ENCODE measurements around the gene TFCP2.
A peak's percentile ranks its signal among the peaks of the same experiment; 100 is the strongest.

TFCP2 gene

GRCh38 chr12:51160814-51161459, 12.0 kb downstream of the TFCP2 start:
- DNase-seq (ENCODE audit: insufficient read length, low spot score) (no peak), FAIRE-seq (no peak)

DNA sequence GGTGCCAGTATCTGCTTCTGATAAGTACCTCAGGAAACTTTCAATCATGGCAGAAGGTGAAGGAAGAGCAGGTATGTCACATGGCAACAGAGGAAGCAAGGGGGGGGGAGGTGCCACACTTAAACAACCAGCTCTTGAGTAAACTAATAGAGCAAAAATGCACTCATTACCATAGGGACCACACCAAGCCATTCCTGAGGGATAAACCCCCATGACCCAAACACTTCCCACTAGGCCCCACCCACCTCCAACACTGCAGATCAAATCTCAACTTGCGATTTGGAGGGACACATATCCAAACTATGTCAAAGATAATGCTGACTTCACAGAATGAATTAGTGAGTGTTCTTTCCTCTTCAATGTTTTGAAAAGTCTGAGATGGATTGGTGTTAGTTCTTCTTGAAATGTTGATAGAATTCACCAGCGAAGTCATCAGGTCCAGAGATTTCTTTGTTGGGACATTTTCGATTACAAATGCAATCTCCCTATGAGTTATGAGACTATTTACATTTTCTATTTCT, 16.6 kb downstream of the TFCP2 start:
- no peak for DNase-seq (ENCODE audit: insufficient read length, low spot score)
- FAIRE-seq = no peak

DNA sequence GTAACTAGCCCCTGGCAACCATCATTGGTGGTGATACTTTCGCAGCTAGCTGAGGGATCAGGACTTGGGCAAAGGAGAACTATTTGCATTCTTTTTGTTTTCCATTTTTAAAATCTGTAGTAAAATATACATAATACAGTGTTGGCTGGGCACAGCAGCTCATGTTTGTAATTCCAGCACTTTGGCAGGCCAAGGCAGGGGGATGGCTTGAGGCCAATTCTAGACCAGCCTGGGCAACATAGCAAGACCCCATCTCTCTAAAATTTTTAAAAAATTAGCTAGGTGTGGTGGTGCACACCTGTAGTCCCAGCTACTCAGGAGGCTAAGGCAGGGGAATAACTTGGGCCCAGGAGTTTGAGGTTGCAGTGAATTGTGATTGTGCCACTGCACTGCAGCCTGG, 20.0 kb downstream of the TFCP2 start:
- no peak for FAIRE-seq
- DNase-seq (ENCODE audit: insufficient read length, low spot score) = no peak

- FAIRE-seq (no peak), DNase-seq (ENCODE audit: insufficient read length, low spot score) (no peak)
Observed at GRCh38 chr12:51150777-51151176, 22.2 kb downstream of the TFCP2 start.

DNA sequence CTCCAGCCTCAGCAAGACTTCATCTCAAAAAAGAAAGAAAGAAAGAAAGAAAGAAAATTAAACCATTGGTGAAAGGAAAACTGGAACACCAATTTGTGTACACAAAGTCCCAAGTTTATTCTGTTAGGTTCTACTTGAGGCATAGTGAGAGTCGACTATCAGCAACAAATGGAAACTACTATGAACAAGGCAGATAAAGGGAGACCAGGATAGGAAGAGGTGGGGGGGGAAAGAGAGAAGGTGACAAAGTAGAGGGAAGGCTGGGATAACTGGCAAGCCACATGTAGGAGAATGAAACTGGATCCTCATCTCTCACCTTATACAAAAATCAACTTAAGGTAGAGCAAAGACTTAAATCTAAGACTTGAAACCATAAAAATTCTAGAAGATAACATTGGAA, 25.6 kb downstream of the TFCP2 start:
- FAIRE-seq (no peak), DNase-seq (ENCODE audit: insufficient read length, low spot score) (no peak)

- FAIRE-seq = no peak
- DNase-seq (ENCODE audit: insufficient read length, low spot score) = no peak
Observed at GRCh38 chr12:51139292-51139844, 33.6 kb downstream of the TFCP2 start.

- FAIRE-seq = no peak
- DNase-seq (ENCODE audit: insufficient read length, low spot score) = no peak
Observed at GRCh38 chr12:51132693-51133092, 40.2 kb downstream of the TFCP2 start.

DNA sequence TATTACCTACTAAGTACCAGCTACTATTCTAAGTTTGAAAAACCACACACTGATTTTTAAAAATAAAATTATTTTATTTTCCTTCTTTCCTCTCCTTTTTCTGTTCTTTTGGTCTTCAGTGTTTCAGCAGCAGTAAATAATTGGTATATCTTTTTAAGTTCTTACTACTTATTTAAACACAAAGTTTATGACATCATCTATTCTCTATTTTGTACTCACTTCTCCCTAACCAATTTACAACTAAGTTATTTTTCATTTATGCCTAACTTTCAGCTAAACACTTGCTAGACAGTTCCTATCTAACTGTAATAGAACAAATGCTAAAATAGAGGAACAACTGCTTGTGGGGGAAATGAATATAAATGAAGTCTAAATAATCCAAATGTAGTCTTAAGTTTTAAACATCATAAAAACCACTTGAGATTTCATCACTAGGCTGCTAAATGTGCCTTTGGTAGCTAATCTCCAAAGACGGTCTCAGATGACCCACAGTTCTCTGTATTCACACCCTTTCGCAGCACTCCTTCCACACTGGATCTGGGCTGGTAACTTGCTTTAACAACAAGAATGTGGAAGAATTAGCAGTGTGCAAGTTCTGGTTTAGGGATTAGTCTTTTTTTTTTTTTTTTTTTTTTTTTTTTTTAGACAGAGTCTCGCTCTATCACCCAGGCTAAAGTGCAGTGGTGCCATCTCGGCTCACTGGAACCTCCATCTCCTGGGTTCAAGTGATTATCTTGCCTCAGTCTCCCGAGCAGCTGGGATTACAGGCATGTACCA, 41.0 kb downstream of the TFCP2 start:
- DNase-seq (ENCODE audit: insufficient read length, low spot score) (no peak), FAIRE-seq (no peak)

- no peak for DNase-seq (ENCODE audit: insufficient read length, low spot score)
- FAIRE-seq = no peak
Observed at GRCh38 chr12:51128919-51129318, 44.0 kb downstream of the TFCP2 start.

GRCh38 chr12:51127050-51127729, 45.7 kb downstream of the TFCP2 start:
- FAIRE-seq = no peak
- DNase-seq (ENCODE audit: insufficient read length, low spot score) = no peak

DNA sequence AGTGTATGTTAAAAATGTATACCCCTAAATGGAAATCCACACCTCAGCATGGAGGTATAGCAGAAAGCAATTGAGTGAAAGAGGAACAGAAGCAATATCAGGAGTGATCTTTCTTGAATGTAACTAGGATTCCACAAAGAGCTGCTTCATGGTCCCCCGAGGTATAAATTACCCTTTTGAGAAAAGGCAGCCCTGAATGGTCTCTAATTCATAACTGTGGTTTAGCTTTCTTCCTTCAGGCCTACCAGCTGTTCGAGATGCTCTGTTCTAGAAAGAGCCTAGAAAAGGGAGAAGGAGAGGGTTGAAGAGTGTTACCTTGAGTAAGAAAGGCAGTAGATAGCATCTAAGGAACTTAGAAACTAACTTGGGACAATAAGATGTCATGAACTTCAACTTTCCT, 46.6 kb downstream of the TFCP2 start:
- FAIRE-seq (no peak), DNase-seq (ENCODE audit: insufficient read length, low spot score) (no peak)

DNA sequence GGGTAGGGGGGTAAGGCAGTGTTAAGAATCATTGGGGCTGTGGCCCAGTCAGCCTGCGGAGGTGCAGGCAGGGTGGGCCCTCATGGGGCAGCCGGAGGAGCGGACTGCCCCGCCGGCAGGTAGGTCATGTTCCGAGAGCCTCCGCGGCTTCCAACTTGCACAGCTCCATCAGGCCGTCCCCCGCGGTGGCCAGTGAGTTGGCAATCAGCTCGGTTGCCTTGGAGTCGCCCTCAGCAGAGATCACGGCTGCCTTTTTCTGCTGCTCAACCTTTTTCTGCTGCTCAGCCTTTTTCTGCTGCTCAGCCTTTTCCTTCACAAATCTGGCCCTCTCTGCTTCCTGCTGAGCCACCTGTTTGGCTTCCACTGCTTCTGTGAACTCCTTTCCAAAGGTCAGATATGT, 48.4 kb downstream of the TFCP2 start:
- DNase-seq (ENCODE audit: insufficient read length, low spot score) (no peak), FAIRE-seq (no peak)

- no peak for FAIRE-seq
- no peak for DNase-seq (ENCODE audit: insufficient read length, low spot score)
Observed at GRCh38 chr12:51122844-51123243, 50.1 kb downstream of the TFCP2 start.

DNA sequence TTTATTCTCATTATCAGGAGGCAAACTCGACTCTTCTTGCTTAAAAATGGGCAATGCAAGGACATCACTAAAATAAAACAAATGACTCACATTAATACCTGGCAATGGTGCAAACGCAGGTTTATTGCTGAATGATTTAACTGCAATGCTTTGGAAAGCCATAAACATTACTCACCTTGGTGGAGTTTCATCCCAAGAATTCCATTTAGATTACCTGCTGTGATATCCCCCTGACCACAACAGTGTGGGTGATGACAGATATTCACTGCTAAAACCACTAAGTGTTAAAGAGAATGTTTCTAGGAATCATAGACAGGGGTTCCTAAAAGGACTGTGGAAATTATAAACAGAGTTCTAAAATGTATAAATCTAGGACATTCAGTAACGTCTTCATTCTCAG, 54.2 kb downstream of the TFCP2 start:
- DNase-seq (ENCODE audit: insufficient read length, low spot score) (peak; percentile 10), FAIRE-seq (no peak)

DNA sequence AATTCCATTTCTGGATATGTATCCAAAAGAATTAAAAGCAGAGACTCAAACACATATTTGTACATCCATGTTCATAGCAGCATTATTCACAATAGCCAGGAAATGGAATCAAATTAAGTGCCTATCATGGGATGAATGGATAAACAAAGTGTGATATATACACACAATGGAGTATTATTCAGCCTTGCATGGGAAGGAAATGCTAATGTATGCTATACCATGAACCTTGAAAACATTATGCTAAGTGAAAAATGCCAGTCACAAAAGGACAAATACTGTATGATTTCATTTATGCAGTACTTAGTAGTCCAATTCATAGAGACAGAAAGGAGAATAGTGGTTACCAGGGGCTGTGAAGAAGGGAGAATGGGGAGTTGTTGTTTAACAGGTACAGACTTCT, 57.4 kb downstream of the TFCP2 start:
- FAIRE-seq = no peak
- DNase-seq (ENCODE audit: insufficient read length, low spot score) = no peak

DNA sequence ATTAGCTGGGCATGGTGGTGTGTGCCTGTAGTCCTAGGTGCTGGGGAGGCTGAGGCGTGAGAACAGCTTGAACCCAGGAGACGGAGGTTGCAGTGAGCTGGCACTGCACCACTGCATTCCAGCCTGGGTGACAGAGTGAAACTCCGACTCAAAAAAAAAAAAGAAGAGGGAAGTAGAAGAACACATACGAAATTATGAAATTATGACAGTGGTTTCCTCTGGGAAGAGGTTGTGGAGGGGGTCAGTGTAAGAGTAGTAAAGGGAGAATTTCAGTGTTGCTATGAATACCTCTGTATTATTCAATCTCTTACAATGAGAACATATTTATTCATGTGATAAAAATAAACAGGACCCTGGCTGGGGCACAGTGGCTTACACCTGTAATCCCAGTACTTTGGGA, 64.8 kb downstream of the TFCP2 start:
- no peak for DNase-seq (ENCODE audit: insufficient read length, low spot score)
- FAIRE-seq = no peak

GRCh38 chr12:51103977-51104376, 69.0 kb downstream of the TFCP2 start:
- DNase-seq (ENCODE audit: insufficient read length, low spot score) = no peak
- no peak for FAIRE-seq

GRCh38 chr12:51098611-51099010, 74.3 kb downstream of the TFCP2 start:
- no peak for DNase-seq (ENCODE audit: insufficient read length, low spot score)
- no peak for FAIRE-seq

- no peak for DNase-seq (ENCODE audit: insufficient read length, low spot score)
- FAIRE-seq = no peak
Observed at GRCh38 chr12:51090705-51091229, 82.2 kb downstream of the TFCP2 start.

DNA sequence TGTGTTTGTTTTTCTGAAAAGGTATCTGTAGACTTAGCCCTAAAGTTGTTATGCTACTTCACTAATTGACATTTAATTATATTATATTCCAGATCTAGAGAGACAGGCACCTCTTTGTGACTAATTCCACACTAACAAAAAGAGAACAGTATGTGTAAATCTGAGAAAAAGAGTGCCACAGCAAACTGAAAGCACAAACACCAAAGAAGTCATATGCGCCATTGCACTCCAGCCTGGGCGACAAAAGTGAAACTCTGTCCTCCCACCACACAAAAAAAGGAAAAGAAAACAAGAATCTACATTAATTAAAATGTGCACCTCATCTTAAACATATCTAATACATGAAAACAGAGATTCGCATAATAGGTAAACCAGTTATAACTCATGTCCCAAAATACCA, 85.1 kb downstream of the TFCP2 start:
- DNase-seq (ENCODE audit: insufficient read length, low spot score) (no peak), FAIRE-seq (no peak)

- DNase-seq (ENCODE audit: insufficient read length, low spot score) (no peak), FAIRE-seq (no peak)
Observed at GRCh38 chr12:51086933-51087332, 86.0 kb downstream of the TFCP2 start.

Measured in HTR-8/SVneo (cell line).